A549 treated with dexamethasone at 1 μM for 4 hours (cell line): ENCODE measurements around the gene KAT2A. TPM values are rescaled to one million over a fixed set of nuclear protein-coding genes. Genes with fewer than 3 reads are reported as not detected.

ENCODE experiments used
- total RNA-seq: library from RNA; stranded (reverse); fragments of 200-300 nt; extraction: Qiagen RNA extraction; gene quantifications from 5 replicates; pipeline ENCODE4 v1.2.3, GENCODE V29; 2022

Gene KAT2A
- total RNA-seq = 29.1 to 48.8 TPM (median 45.8 TPM) in 5 replicates

DNA sequence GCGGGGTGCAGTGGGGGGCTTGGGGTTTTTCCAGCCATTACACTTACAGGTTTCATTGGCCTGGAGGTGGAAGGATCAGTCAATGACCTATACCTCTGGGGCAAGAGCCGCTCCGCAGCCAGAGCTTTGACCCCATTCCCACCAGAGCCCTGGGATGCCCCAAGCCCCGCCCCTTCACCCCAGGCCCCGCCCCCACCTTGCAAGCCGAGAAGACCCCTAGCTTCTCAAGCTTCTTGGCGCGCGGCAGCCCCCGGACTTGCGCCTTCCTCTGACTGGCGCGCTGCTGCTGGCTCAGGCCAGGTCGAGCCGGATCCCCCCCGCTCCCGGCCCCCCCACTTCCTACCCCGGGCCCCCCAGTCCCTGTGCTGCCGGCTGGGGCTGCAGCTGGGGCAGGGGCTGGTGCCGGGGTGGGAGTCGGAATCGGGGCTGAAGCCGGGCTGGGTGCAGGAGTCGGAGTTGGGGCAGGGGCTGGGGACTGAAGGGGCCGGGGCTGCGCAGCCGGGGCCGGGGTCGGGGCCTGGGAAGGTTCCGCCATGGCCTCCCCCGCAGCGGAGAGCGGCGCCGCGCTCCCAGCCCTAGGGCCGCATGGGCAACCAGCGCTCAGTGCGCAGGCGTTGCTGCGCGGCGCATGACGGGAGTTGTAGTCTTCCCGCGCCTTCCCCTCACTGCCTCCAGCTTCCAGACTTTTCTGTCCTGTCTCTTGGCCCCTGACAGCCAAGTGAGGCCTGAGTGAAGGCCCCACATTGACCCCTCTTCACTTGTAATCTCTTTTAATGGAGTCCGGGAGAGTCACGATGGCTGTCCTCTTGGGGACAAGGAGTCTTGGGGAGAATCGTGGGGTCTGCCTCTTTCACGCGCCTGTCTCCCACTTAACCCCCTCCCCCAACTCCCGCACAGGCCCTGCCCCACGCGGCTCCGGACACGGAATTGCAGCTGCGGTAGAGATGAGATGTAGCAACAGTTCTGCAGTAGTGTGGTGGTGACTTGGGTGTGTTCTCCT, at the start of gene KAT2A:
TSS of gene KAT2A (minus strand) at position 598 of the 1,000 bp plus-strand sequence. CDS start at position 535, 63 bp downstream.

DNA sequence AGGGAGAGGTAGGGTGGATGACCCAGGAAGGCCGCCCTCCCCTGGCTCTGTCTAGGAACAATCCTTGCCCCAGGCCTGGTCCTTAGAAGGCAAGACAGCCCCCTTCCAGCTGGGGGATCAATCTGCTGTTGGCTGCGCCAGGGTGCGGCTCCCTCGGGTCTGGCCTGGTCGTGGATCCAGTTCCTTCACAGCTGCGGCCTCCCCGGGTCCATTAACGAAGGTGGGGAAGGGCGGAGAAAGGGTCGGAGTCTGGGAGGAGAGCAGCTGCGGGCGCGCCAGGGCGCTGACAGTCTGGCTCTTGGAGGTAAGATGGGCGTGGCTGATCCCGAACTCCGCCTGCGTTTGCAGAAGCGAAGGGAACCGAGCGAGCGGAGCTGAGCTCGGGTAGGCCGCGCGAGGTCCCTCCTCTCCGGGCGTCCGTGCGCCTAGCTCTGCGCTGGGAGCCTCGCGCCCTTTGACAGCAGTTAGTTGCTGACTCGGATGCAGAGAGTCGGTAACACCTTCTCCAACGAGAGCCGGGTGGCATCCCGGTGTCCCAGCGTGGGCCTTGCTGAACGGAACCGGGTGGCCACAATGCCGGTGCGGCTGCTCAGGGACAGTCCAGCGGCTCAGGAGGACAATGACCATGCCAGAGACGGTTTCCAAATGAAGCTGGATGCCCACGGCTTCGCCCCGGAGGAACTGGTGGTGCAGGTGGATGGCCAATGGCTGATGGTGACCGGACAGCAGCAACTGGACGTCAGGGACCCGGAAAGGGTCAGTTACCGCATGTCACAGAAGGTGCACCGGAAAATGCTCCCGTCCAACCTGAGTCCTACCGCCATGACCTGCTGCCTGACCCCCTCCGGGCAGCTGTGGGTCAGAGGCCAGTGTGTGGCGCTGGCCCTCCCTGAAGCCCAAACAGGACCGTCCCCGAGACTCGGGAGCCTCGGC, 1.5 kb upstream of the KAT2A start, which contains the start of gene HSPB9:
TSS of gene HSPB9 (plus strand) at position 434 of the 933 bp plus-strand sequence. CDS start at position 481, 47 bp downstream.

DNA sequence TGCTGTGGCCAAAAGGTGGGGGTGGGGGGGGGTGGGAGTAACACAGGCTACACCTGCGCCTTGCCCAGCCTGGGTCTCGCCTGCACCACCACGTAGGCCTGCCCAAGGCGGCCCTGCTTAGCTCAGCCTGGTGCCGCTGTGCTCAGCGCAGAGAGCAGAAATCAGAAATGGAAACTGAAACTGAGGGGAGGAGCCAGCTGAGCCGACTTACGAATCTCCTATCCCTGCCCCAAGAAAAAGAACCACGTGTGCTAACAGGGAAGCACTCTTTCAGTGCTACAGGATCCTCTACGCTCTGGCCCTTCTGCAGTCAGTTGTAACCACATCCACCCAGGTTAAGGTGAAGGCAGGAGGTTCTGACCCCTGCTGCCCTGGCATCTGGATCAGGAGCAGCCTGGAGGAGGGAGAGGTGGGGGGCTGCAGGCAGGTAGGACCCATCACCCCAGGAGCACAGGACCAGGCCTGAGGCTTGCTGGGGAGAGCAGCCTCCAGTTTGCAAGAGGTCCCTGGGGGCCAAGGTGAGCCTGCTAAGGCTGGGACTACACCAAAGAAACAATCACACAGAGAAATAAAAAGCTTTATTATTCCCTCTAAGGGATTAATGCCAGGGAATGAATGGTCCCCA, 8.5 kb downstream of the KAT2A start, which contains the start of gene DHX58:
TSS of gene DHX58 (minus strand) at position 163 of the 625 bp plus-strand sequence. CDS start 822 bp downstream, outside the sequence.

DNA sequence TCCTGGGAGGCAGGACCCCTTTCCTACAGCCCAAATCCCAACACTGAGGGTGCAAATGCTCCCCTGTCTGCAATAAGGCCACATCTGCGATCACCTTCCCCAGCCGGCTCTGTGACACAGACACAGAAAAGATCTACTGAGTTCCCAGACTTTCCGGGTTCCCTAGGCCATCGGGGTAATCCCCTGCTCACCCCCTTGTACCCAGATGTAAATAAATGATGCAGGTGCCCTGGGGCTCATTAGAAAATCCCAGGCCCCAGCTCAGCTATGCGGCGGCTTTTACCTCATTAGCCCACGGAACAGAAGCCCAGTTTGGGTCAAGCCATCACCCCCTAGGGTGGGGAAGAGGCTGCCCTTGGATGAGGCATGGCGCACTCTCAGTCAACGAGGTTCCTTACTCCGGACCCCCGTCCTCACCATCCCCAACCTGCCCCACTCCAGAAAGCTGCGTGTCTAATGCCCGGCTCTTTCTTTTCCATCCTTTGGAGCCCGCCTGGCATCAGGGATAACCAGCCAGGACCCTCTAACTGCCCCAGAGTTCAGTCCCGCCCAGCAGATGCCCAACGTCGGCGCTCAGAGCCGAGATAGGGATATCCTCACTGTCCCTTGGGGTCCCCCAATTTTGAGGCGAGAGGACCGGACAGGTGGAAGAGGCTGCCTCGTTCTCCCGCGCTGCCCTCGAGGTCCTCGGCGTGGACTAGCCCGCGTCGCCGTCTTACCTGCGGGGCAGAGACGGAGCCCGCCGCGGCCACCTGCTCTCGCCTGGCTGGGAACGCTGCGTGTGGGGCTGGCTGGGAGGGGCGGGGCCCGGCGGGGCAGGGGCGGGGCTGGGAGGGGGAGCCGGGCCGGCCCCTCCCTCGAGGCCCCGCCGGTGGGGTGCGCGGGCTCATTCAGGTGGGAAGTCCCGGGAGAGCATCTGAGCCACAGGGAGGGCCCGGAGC, 23.2 kb downstream of the KAT2A start, which contains the start of gene ZNF385C:
TSS of gene ZNF385C (minus strand) at position 783 of the 941 bp plus-strand sequence. CDS start 35,417 bp downstream, outside the sequence.

Other genes with a start within 250 kb of the KAT2A start
- 246 to 313 TPM (median 310 TPM) in 5 replicates for gene ACLY, start 202.4 kb downstream of the KAT2A start, total RNA-seq
- gene ODAD4, start 190.8 kb downstream of the KAT2A start, total RNA-seq = 1.1 to 2.1 TPM (median 1.4 TPM) in 5 replicates
- 55.7 to 71.5 TPM (median 68.8 TPM) in 5 replicates for gene CNP, start 154.6 kb downstream of the KAT2A start, total RNA-seq
- 107 to 118 TPM (median 113 TPM) in 5 replicates for gene DNAJC7, start 103.9 kb downstream of the KAT2A start, total RNA-seq
- 43.6 to 49.2 TPM (median 47.0 TPM) in 5 replicates for gene NKIRAS2, start 101.3 kb downstream of the KAT2A start, total RNA-seq
- gene C17orf113, start 70.8 kb downstream of the KAT2A start, total RNA-seq = 0.45 to 0.97 TPM (median 0.59 TPM) in 5 replicates
- gene ZNF385C, start 22.9 kb downstream of the KAT2A start, total RNA-seq = 0.18 to 0.30 TPM (median 0.29 TPM) in 5 replicates
- 0.08 to 0.52 TPM (median 0.30 TPM) in 5 replicates for gene DHX58, start 8.7 kb downstream of the KAT2A start, total RNA-seq
- gene HSPB9, start 1.4 kb upstream of the KAT2A start, total RNA-seq = not detected in 5 replicates
- 223 to 283 TPM (median 277 TPM) in 5 replicates for gene RAB5C, start 33.6 kb upstream of the KAT2A start, total RNA-seq
- 0.19 to 0.40 TPM (median 0.26 TPM) in 5 replicates for gene KCNH4, start 59.8 kb upstream of the KAT2A start, total RNA-seq
- gene HCRT, start 64.1 kb upstream of the KAT2A start, total RNA-seq = not detected in 5 replicates
- 14.2 to 20.4 TPM (median 18.9 TPM) in 5 replicates for gene GHDC, start 73.1 kb upstream of the KAT2A start, total RNA-seq
- gene STAT5B, start 155.0 kb upstream of the KAT2A start, total RNA-seq = 20.4 to 30.9 TPM (median 28.1 TPM) in 5 replicates
- 6.1 to 9.3 TPM (median 7.0 TPM) in 5 replicates for gene STAT5A, start 167.1 kb upstream of the KAT2A start, total RNA-seq